22Rv1 (cell line): ENCODE results near the gene PDGFB.

Experiments used
- ZFX ChIP-seq: fragments of 450-650 bp; IDR thresholded peaks from 2 replicates; pipeline ENCODE4 v1.6.1; 2017; ENCODE audit warnings: antibody characterized with exemption, borderline replicate concordance
- TF ChIP-seq, protein P1 (sequence below): fragments of 450-650 bp; IDR thresholded peaks from 2 replicates; pipeline ENCODE4 v1.5.1; 2017; ENCODE audit warnings: mild to moderate bottlenecking

- TF ChIP-seq, protein P1, sequence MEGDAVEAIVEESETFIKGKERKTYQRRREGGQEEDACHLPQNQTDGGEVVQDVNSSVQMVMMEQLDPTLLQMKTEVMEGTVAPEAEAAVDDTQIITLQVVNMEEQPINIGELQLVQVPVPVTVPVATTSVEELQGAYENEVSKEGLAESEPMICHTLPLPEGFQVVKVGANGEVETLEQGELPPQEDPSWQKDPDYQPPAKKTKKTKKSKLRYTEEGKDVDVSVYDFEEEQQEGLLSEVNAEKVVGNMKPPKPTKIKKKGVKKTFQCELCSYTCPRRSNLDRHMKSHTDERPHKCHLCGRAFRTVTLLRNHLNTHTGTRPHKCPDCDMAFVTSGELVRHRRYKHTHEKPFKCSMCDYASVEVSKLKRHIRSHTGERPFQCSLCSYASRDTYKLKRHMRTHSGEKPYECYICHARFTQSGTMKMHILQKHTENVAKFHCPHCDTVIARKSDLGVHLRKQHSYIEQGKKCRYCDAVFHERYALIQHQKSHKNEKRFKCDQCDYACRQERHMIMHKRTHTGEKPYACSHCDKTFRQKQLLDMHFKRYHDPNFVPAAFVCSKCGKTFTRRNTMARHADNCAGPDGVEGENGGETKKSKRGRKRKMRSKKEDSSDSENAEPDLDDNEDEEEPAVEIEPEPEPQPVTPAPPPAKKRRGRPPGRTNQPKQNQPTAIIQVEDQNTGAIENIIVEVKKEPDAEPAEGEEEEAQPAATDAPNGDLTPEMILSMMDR = no peak
- no peak for TF ChIP-seq ZFX
Measured at GRCh38 chr22:39224550-39224949, 20.2 kb downstream of the PDGFB start.
